Stimulated activated CD4-positive, alpha-beta T cell treated with anti-CD3 and anti-CD28 coated beads, Interleukin-4, amount 100 ng/mL, for 48 hours (primary cell): ENCODE measurements around the gene ARHGAP30.

Source experiments
- DNase-seq, 2 donors: peaks; one replicate each; pipeline ENCODE4 v3.0.0-alpha.2; 2020; ENCODE audit warnings: low read depth in 2 of 2

The ARHGAP30 gene

DNA sequence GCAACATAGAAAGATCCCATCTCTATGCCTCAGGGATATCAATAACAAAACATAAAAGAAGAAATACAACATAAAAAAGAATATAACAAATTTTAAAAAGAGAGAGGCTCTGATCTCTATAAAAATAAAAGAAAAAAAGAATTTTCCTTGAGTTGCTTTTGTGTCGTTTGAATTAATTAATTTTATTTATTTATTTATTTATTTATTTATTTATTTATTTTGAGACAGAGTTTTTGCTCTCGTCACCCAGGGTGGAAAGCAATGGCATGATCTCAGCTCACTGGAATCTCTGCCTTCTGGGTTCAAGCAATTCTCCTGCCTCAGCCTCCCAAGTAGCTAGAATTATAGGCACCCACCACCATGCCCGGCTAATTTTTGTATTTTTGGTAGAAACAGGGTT is 57.3 kb downstream of the ARHGAP30 start:
- no peak for DNase-seq

DNA sequence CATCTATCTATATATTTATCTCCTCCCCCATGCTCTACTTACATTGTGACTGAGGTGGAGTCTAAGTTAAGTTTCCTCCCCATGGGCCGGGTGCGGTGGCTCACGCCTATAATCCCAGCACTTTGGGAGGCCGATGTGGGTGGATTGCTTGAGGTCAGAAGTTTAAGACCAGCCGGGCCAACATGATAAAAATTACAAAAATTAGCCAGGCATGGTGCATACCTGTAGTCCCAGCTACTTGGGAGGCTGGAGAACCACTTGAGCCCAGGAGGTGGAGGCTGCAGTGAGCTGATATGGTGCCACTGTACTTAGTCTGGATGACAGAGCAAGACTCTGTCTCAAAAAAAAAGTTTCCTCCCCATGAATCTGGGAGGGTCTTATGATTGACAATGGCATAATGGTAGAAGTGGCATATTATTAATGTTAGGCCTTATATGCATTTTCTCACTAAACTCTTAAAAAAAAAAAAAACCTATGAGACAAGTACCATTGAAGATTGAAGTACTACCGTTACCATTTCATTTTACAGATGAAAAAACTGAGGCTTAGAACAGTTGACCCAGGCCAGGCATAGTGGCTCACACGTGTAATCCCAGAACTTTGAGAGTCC is 60.0 kb downstream of the ARHGAP30 start:
- DNase-seq = no peak

DNA sequence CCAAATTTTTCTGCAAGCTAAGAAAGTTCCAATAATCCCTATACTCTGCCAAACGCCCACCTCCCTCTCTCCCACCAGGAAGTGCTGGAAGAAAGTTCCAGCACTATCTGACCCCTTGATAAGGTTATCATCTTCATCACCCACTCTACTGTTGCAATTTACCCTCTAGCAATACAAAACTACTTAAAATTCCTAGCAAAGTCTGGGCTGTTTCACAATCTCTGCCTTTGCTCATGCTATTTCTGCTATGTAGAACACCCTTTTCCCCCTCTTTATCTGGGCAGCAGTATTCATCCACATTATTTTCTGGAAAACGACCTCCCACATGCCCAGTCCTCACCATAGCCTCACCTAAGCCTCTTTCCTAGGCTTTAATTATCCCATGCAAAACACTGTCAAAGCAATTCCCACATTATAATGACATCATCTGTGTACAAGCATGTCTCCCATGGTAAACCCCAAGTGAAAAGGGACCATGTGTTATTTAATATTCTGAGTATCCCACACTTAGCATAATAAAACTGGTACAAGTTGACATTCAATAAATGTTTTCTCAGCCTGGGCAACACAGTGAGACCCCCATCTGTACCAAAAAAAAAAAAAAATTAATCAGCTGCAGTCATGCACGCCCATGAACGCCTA is 60.7 kb downstream of the ARHGAP30 start:
- no peak for DNase-seq

DNA sequence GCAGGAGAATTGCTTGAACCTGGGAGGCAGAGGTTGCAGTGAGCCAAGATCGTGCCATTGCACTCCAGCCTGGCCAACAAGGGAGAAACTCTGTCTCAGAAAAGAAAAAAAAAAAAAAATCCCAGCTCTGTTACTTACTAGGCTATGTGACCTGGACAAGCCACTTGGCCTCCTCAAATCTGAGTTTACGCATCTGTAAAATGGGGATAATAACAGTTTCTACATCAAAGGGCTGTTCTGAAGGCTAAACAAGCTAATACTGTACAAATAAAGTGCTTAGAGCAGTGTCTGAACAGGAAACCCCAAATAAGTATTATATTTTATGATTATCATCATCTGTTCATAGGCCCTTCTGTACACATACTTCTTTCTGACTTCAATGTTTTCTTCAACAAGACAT is 62.3 kb downstream of the ARHGAP30 start:
- no peak for DNase-seq

DNA sequence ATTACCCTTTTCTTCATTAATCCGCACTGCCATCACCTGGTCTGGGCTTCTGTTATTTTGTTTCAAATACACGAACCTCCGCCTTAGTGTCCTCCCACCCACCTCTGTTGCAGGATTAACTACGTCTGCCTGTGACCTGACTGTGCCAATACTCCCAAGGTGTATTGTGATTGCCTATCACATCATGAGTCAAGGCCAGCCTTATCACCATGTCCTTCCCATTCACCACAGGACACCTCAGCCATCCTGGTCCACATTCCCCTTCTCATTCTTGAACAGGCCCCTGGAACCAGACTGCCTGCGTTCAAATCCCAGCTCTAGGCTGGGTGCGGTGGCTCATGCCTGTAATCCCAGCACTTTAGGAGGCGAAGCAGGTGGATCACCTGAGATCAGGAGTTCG is 63.1 kb downstream of the ARHGAP30 start:
- no peak for DNase-seq

DNA sequence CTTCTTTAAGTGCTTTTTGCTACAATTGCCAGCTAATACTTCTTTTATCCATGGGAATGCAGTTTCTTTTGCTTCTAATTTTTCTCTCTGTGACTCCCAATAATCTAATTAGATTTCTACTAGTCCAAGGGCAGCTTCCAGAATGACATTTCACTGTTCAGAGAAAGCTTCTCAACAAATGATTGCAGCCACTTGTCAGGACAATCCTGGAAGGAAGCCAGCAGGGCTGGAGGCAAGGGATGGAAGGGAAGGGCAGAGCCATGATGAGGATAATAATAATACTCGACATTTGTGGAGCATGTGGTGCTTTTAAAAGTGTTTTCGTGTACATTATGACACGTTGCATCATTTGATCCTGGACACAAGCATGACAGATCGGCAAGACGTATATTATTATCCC is 68.2 kb downstream of the ARHGAP30 start:
- no peak for DNase-seq

DNA sequence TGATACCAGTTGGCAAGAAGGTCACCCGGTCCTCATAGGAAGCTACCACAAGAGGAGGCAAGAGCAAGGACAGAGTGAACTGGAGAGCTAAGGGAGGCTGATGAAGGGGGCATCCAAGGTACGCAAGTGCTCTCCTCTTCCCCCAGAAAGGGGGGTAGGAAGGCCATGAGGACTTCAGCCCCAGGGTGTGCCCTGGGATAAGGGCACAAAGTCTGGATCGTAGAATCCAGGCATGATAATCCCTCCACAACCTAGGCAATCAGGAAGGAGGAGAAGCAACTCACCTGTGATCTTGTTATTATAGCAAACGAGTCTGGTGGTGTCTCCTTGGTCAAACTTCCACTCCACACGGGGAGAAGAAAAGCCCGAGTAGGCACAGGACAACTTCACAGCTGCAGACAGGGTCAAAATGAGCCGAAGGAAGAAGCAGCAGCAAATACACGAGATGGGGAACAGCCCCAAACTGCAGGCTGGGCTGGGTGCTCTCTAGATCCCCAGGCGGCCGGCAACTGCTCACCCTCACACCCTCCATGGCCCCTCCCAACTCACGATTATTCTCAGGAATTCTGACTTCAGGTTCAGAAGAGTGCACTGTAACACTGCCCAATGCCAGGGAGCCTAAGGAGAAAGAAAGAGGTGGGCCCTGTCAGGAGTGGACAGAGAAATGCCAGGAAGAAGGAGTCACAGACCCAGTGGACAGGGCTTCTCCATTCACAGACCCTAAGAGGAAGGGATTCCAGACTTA is 68.8 kb downstream of the ARHGAP30 start:
- no peak for DNase-seq

DNA sequence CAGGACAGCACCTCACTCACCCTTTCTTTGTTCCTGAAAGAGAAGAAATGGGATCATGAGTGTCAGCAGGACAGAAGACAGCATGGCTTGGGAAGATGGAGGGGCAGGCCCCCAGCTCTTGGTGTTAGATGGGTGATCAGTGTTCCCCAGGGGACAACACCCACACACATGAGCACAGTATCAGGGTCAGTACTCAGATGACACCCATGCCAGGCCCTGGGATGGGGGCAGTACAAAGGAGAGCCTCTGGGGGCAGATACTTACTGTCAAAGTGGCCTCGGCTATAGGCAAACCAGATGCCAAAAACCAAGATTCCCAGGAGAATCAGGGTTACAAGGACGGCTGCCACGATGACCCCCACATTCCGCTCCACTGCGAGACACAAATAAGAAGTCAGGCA is 70.3 kb downstream of the ARHGAP30 start:
- DNase-seq = no peak

DNA sequence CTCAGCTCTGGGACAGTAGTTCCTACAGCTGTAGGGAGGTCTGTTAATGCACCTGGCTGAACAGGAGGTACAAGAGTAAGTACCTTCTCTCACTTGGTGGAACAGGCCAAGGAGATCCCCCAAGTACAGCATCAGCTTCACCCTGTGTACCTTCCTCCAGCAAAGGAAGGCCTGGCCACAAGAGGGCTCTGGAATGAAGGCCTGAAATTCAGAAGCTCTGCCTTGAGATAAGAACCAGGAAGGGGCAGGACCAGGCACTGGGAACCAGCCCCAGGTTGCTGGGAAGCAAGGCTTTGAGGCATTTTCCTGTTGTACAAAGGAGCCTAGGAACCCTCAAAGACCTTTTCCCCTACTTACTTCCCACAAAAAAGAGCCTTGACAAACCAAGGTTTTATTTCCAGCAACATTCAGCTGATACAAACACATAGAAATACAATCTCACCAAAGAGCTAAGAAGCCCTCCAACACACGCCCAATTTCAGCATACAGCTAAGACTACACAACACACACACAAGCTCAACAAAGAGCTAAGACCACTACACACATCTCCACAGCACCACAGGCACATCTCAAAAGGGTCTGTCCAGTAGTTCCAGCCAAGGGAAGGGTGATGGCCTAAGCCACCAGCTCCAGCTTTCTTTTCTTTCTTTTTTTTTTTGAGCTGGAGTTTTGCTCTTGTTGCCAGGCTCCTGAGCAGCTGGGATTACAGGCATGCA is 72.2 kb downstream of the ARHGAP30 start:
- DNase-seq = peak; percentile 31 to 32
